ENCODE measurements around the gene SCIMP.
"Not testable (repeated sequence)": the region's sequence is repeated elsewhere in the genome, so short reads cannot be mapped to it uniquely, and the experiment has no call there.

The SCIMP gene

DNA sequence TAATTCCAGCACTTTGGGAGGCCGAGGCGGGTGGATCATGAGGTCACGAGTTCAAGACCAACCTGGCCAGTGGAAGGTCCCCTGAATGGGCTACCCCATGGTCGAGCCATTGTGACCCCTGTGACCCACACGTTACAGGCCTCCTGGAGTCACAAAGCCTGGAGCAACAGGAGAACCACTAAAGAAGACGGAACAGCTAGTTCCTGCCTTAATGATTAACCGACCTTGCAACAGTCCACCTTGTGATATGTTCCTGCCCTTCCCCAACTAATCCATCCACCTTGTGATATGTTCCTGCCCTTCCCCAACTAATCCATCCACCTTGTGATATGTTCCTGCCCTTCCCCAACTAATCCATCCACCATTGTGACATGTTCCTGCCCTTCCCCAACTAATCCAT lies 5.1 kb upstream of the SCIMP start:
- DNase-seq (ENCODE audit: extremely low spot score, insufficient read length, low read depth); FAIRE-seq: not testable (repeated sequence)

DNA sequence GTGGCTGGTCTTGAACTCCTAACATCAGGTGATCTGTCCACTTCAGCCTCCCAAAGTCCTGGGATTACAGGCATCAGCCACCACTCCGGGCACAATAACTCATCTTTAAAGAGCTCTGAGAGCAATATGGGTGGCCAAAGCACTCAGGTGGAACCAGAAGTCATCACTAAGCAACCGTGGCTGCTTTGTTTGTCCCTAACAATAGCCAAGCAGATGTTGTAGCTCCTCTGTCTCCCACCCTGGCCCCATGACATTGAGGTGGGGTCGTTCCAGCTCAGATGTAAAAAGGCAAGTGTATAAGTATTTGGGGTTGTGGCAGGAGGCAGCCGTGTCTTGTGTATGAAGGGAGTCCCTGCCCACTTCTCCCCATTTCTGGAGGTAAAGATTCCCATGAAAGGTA lies 3.7 kb upstream of the SCIMP start:
- DNase-seq (ENCODE audit: extremely low spot score, insufficient read length, low read depth) (no peak), FAIRE-seq (peak; percentile 55)

- FAIRE-seq: peak; percentile 96
- no peak for DNase-seq (ENCODE audit: extremely low spot score, insufficient read length, low read depth)
Observed at GRCh38 chr17:5237541-5238016, 2.9 kb upstream of the SCIMP start.

- DNase-seq (ENCODE audit: extremely low spot score, insufficient read length, low read depth): no peak
- no peak for FAIRE-seq
Observed at GRCh38 chr17:5236938-5237540, 2.4 kb upstream of the SCIMP start.

DNA sequence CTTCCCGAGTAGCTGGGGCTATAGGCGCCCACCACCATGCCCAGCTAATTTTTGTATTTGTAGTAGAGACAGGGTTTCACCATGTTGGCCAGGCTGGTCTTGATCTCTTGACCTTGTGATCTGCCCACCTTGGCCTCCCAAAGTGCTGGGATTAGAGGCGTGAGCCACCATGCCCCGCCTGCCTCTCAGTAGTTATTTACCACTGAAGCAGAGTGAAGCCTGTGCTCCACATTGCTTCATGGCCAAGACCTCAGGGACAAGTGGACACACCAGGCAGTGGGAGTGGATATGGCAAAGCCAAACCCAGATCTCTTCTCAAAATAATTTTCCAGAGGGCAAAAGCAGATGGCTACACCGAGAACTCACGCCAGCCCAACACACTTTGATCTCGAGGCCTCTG lies 1.2 kb downstream of the SCIMP start:
- peak; percentile 18 for FAIRE-seq
- not testable (repeated sequence) for DNase-seq (ENCODE audit: extremely low spot score, insufficient read length, low read depth)

DNA sequence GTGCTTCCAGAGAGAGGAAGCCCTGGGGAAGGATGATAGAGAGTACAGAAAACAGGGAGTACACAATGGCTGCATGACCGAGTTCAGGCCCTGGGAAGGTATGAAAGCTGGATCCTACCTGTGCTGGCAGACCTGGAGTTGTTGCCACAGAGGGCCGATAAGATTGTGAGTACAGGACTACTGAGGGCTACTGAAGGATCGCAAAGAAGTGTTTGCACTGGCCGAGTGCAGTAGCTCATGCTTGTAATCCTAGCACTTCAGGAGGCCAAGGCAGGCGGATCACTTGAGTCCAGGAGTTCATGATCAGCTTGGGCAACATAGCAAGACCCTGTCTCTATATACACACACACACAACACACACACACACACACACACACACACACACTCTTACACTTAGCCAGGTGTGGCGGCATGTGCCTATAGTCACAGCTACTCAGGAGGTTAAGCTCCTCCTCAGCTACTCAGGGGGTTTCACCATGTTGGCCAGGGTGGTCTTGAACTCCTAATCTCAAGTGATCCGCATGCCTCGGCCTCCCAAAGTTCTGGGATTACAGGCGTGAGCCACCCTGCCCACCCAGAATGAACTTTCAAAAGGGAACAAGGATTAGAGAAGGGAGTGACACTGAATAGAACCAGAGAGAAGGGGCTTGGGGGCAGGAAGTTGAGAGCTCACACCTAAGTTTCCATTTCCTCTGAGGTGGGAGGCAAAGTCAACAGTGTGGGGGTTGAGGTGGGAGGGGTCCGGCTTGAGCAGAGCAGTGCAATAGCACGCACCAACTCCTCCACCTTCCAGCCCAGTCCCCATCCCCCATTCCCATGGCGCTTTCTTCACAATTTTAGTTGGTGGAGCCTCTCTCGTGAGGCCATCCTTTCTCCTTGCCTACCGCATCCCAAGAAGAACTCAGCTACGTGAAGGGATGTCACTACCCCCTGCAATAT lies 7.5 kb downstream of the SCIMP start:
- DNase-seq (ENCODE audit: extremely low spot score, insufficient read length, low read depth) (no peak), FAIRE-seq (peak; percentile 96)

- peak; percentile 94 for FAIRE-seq
Observed at GRCh38 chr17:5225668-5226457, 8.8 kb downstream of the SCIMP start.

DNA sequence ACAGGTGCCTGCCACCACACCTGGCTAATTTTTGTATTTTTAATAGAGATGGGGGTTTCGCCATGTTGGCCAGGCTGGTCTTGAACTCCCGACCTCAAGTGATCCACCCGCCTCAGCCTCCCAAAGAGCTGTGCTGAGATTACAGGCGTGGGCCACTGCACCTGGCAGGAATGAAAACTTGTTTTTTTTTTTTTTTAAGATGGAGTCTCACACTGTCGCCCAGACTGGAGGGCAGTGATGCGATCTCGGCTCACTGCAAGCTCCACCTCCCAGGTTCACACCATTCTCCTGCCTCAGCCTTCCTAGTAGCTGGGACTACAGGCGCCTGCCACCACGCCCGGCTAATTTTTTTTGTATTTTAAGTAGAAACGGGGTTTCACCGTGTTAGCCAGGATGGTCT lies 12.7 kb downstream of the SCIMP start:
- not testable (repeated sequence) for DNase-seq (ENCODE audit: extremely low spot score, insufficient read length, low read depth); FAIRE-seq

More at GRCh38 chr17:5225668-5226457, 8.8 kb downstream of the SCIMP start:
- DNase-seq (ENCODE audit: extremely low spot score, insufficient read length, low read depth): no peak

GRCh38 chr17:5220074-5220473 lies 14.6 kb downstream of the SCIMP start:
- no peak for FAIRE-seq

DNA sequence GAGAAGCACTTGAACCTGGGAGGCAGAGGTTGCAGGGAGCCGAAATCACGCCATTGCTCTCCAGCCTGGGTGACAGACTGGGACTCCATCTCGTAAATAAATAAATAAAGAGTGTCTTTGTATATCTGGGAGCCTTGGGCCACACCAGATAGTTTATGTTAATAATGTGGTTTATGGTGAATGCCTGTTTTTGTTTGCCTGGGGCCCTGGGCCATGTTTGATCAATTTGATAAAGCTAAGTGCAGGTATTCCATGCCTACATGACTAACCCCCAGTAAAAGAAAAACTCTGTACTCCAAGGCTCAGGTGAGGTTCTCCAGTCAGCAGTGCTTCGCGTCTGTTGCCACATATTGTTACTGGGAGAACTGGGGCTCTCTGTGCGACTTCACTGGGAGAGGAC lies 15.1 kb downstream of the SCIMP start:
- DNase-seq (ENCODE audit: extremely low spot score, insufficient read length, low read depth) (no peak), FAIRE-seq (no peak)

More at GRCh38 chr17:5220074-5220473, 14.6 kb downstream of the SCIMP start:
- no peak for DNase-seq (ENCODE audit: extremely low spot score, insufficient read length, low read depth)

DNA sequence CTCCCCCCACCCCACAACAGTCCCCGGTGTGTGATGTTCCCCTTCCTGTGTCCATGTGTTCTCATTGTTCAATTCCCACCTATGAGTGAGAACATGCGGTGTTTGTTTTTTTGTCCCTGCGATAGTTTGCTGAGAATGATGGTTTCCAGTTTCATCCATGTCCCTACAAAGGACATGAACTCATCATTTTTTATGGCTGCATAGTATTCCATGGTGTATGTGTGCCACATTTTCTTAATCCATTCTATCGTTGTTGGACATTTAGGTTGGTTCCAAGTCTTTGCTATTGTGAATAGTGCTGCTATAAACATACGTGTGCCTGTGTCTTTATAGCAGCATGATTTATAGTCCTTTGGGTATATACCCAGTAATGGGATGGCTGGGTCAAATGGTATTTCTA lies 17.1 kb downstream of the SCIMP start:
- FAIRE-seq: not testable (repeated sequence)

DNA sequence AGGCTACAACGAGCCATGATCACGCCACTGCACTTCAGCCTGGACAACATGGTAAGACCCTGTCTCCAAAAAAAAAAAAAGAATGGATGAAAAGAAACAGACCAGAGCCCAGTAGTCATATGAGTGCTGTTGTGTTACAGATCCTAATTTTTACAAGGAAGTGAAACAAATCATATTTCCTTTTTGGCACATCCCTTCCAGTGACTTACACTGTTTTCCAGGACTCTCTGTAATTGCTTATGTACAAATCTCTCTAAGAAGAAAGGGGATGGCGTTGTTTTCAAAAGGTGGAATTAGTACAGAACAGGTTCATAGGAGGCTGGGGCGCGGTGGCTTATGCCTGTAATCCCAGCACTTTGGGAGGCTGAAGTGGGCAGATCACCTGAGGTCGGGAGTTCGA lies 23.2 kb downstream of the SCIMP start:
- FAIRE-seq: no peak

More for the DNA sequence above, 17.1 kb downstream of the SCIMP start:
- DNase-seq (ENCODE audit: extremely low spot score, insufficient read length, low read depth): not testable (repeated sequence)

GRCh38 chr17:5210614-5211252 lies 23.9 kb downstream of the SCIMP start:
- FAIRE-seq: peak; percentile 83
- no peak for DNase-seq (ENCODE audit: extremely low spot score, insufficient read length, low read depth)

More for the DNA sequence above, 23.2 kb downstream of the SCIMP start:
- DNase-seq (ENCODE audit: extremely low spot score, insufficient read length, low read depth): no peak

GRCh38 chr17:5210091-5210490 lies 24.6 kb downstream of the SCIMP start:
- no peak for DNase-seq (ENCODE audit: extremely low spot score, insufficient read length, low read depth)
- no peak for FAIRE-seq

DNA sequence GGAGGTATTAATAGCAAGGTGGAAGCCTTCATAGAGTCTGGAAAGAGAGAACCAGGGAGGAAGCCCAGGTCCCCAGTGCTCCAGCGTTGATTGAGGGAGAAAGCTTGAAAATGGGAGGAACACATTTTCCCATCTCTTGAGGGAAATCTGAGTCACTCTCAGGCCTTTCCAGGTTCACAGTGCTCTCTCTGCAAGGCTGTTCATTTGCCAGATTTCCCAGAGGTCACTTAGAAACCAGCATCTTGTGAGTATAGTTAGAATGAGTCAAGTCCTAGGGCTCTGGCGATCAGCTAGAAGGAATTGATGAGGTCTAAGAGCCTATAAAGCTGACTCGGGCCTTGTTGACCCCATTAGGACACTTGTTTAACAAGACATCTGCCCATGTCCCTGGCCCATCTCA lies 25.3 kb downstream of the SCIMP start:
- no peak for FAIRE-seq
- DNase-seq (ENCODE audit: extremely low spot score, insufficient read length, low read depth): no peak

DNA sequence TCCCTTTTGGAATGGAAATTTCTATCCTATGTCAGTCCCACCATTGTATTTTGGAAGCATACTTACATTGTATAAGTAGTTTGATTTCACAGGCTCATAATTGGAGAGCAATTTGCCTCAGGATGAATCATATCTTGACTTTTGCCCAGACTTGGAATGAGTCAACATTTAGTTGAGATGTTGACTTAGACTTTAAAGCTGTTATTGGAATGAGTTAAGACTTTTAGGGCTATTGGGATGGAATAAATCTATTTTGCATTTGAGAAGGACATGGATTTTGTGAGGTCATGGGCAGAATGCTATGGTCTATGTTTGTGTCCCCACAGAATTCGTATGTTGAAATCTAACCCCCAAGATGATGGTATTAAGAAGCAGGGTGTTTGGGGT lies 30.8 kb downstream of the SCIMP start:
- no peak for FAIRE-seq
- no peak for DNase-seq (ENCODE audit: extremely low spot score, insufficient read length, low read depth)

GRCh38 chr17:5203178-5203907 lies 31.3 kb downstream of the SCIMP start:
- FAIRE-seq (no peak), DNase-seq (ENCODE audit: extremely low spot score, insufficient read length, low read depth) (no peak)

- DNase-seq (ENCODE audit: extremely low spot score, insufficient read length, low read depth) (no peak), FAIRE-seq (no peak)
Observed at GRCh38 chr17:5201011-5201410, 33.6 kb downstream of the SCIMP start.

- FAIRE-seq (no peak), DNase-seq (ENCODE audit: extremely low spot score, insufficient read length, low read depth) (no peak)
Observed at GRCh38 chr17:5200360-5200759, 34.3 kb downstream of the SCIMP start.

Data from GM18507 (cell line).